ENCODE results near the gene ZAP70.

- TF ChIP-seq CTCF (IDR thresholded peaks at IDR 0.05; ENCODE audit: low read depth, low read length, poor library complexity, severe bottlenecking), result no peak
- TF ChIP-seq EZH2phosphoT487 (IDR thresholded peaks at IDR 0.05; ENCODE audit: borderline replicate concordance, low read length), result no peak
These were observed 39.3 kb downstream of the ZAP70 start for GRCh38 chr2:97752342-97753334.

Data from DOHH2 (cell line).